Measurements from ENCODE around the gene YTHDC1. TPM values are rescaled to one million over a fixed set of nuclear protein-coding genes. Genes with fewer than 3 reads are reported as not detected.

The YTHDC1 gene
- total and polyA plus RNA-seq, 2 of the 13 experiments (the other 11 are each of a cell fraction or from before 2014, with no cell fraction given) = 37.3 to 56.8 TPM

DNA sequence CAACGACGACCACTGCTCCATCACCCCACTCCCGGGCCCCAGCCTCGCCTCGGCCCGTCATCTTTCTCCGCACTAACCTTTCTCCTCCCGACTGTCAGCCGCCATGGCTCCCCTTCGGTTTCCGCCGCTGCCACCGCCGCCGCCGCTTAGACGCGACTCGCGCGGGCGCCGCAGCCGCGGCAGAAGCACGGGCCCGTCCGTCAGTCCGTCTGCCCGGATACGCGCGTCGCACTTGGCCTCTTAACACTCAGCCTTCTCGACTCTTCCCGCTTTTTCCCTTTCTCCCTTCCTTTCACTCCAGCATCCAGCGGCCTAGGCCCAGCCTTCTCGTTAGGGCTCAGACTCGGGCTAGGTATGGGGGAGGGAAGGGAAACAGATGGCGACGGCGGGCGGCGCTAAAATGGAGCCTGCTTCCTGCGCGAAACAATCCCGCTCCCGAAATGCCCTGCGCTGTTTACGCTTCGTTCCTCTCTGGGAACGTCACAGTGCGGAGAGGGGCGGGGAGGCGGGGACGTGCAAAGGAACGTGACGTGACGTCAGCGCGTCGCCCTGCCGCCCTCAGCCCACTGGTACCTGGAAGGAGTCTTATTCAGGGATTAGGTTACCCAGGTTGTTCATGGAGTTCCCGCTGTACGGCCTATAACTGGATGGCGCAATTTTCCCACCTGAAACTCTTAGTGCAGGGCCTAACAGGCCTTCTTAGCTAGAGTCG lies at the start of gene YTHDC1 (continued):
- TF ChIP-seq, protein P1, sequence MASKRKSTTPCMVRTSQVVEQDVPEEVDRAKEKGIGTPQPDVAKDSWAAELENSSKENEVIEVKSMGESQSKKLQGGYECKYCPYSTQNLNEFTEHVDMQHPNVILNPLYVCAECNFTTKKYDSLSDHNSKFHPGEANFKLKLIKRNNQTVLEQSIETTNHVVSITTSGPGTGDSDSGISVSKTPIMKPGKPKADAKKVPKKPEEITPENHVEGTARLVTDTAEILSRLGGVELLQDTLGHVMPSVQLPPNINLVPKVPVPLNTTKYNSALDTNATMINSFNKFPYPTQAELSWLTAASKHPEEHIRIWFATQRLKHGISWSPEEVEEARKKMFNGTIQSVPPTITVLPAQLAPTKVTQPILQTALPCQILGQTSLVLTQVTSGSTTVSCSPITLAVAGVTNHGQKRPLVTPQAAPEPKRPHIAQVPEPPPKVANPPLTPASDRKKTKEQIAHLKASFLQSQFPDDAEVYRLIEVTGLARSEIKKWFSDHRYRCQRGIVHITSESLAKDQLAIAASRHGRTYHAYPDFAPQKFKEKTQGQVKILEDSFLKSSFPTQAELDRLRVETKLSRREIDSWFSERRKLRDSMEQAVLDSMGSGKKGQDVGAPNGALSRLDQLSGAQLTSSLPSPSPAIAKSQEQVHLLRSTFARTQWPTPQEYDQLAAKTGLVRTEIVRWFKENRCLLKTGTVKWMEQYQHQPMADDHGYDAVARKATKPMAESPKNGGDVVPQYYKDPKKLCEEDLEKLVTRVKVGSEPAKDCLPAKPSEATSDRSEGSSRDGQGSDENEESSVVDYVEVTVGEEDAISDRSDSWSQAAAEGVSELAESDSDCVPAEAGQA (IDR thresholded peaks at IDR 0.05; ENCODE audit: low read depth) = peak; percentile 97
- TF ChIP-seq, protein P1 (CRISPR knock-in tag; IDR thresholded peaks at IDR 0.05; ENCODE audit: borderline replicate concordance) = no peak
- TF ChIP-seq JDP2 (CRISPR knock-in tag; IDR thresholded peaks at IDR 0.05; ENCODE audit: borderline replicate concordance) = no peak; the same call in 1 of the 2 replicates
- TF ChIP-seq, protein P2, sequence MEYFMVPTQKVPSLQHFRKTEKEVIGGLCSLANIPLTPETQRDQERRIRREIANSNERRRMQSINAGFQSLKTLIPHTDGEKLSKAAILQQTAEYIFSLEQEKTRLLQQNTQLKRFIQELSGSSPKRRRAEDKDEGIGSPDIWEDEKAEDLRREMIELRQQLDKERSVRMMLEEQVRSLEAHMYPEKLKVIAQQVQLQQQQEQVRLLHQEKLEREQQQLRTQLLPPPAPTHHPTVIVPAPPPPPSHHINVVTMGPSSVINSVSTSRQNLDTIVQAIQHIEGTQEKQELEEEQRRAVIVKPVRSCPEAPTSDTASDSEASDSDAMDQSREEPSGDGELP (IDR thresholded peaks at IDR 0.05; ENCODE audit: borderline replicate concordance, low read depth) = peak; percentile 84; the same call in 1 of the 2 replicates
- TF ChIP-seq CEBPG (CRISPR knock-in tag; IDR thresholded peaks at IDR 0.05) = peak; percentile 47; the same call in 1 of the 2 replicates
- TF ChIP-seq RORA (CRISPR knock-in tag; IDR thresholded peaks at IDR 0.05) = no peak
- TF ChIP-seq, protein P3, sequence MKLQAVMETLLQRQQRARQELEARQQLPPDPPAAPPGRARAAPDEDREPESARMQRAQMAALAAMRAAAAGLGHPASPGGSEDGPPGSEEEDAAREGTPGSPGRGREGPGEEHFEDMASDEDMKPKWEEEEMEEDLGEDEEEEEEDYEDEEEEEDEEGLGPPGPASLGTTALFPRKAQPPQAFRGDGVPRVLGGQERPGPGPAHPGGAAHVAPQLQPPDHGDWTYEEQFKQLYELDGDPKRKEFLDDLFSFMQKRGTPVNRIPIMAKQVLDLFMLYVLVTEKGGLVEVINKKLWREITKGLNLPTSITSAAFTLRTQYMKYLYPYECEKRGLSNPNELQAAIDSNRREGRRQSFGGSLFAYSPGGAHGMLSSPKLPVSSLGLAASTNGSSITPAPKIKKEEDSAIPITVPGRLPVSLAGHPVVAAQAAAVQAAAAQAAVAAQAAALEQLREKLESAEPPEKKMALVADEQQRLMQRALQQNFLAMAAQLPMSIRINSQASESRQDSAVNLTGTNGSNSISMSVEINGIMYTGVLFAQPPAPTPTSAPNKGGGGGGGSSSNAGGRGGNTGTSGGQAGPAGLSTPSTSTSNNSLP (IDR thresholded peaks at IDR 0.05; ENCODE audit: low read depth, low read length) = no peak
- TF ChIP-seq ZNF496 (CRISPR knock-in tag; IDR thresholded peaks at IDR 0.05; ENCODE audit: insufficient replicate concordance) = no peak
- no peak for TF ChIP-seq GZF1 (CRISPR knock-in tag; IDR thresholded peaks at IDR 0.05)
- TF ChIP-seq ZNF121 (CRISPR knock-in tag; IDR thresholded peaks at IDR 0.05) = peak; percentile 36; the same call in 1 of the 2 replicates
- TF ChIP-seq, protein P4, sequence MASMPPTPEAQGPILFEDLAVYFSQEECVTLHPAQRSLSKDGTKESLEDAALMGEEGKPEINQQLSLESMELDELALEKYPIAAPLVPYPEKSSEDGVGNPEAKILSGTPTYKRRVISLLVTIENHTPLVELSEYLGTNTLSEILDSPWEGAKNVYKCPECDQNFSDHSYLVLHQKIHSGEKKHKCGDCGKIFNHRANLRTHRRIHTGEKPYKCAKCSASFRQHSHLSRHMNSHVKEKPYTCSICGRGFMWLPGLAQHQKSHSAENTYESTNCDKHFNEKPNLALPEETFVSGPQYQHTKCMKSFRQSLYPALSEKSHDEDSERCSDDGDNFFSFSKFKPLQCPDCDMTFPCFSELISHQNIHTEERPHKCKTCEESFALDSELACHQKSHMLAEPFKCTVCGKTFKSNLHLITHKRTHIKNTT (CRISPR knock-in tag; IDR thresholded peaks at IDR 0.05) = no peak
- TF ChIP-seq ZNF768 (CRISPR knock-in tag; IDR thresholded peaks at IDR 0.05) = peak; percentile 68; the same call in 1 of the 2 replicates
- TF ChIP-seq ZNF660 (CRISPR knock-in tag; IDR thresholded peaks at IDR 0.05; ENCODE audit: borderline replicate concordance, low read depth) = no peak
- TF ChIP-seq ZNF83 (CRISPR knock-in tag; IDR thresholded peaks at IDR 0.05; ENCODE audit: borderline replicate concordance) = no peak
- TF ChIP-seq SKI (IDR thresholded peaks at IDR 0.05; ENCODE audit: partially characterized antibody) = peak; percentile 72
- no peak for TF ChIP-seq ZNF703 (CRISPR knock-in tag; IDR thresholded peaks at IDR 0.05; ENCODE audit: borderline replicate concordance)
- TF ChIP-seq ZNF367 (CRISPR knock-in tag; IDR thresholded peaks at IDR 0.05; ENCODE audit: borderline replicate concordance) = no peak
- TF ChIP-seq ZBTB1 (CRISPR knock-in tag; IDR thresholded peaks at IDR 0.05; ENCODE audit: borderline replicate concordance) = no peak
- TF ChIP-seq ZNF451 (CRISPR knock-in tag; IDR thresholded peaks at IDR 0.05) = 0 out of 2 replicates have a peak, but pooled peaks have one; percentile 33
- no peak for TF ChIP-seq XRCC5 (optimal IDR thresholded peaks at IDR 0.05; ENCODE audit: low read length)
